Activated CD4-positive, CD25-positive, alpha-beta regulatory T cell (primary cell): Measurements from ENCODE around the gene FBXL16.
"Not testable (repeated sequence)": the region's sequence is repeated elsewhere in the genome, so short reads cannot be mapped to it uniquely, and the experiment has no call there.

Experiments used
- DNase-seq, 4 experiments: peaks; one replicate each; lab custom pipeline; 2025; lab: John Stamatoyannopoulos, UW

The FBXL16 gene

GRCh38 chr16:705431-706188 lies at the start of gene FBXL16:
Gene FBXL16, minus strand, starts transcription at chr16:705801. Its CDS starts 8,396 bp downstream, at chr16:697405.
- DNase-seq, result no peak

GRCh38 chr16:754656-755055 lies 49.1 kb upstream of the FBXL16 start:
- no peak for DNase-seq

GRCh38 chr16:754121-754607 lies 48.6 kb upstream of the FBXL16 start:
- not testable (repeated sequence) for DNase-seq

- no peak for DNase-seq
These were observed 46.4 kb upstream of the FBXL16 start for GRCh38 chr16:752007-752312.

- no peak for DNase-seq
These were observed 45.8 kb upstream of the FBXL16 start for GRCh38 chr16:751152-752006.

- DNase-seq, result no peak
These were observed 44.9 kb upstream of the FBXL16 start for GRCh38 chr16:750485-750884.

- no peak for DNase-seq
These were observed 43.4 kb upstream of the FBXL16 start for GRCh38 chr16:749010-749409.

GRCh38 chr16:747978-748746 lies 42.6 kb upstream of the FBXL16 start:
- DNase-seq, result no peak

GRCh38 chr16:746637-747036 lies 41.0 kb upstream of the FBXL16 start:
- DNase-seq, result no peak

GRCh38 chr16:745739-746138 lies 40.1 kb upstream of the FBXL16 start:
- DNase-seq, result no peak

GRCh38 chr16:743794-744500 lies 38.3 kb upstream of the FBXL16 start:
- no peak for DNase-seq

- DNase-seq, result not testable (repeated sequence)
These were observed 37.3 kb upstream of the FBXL16 start for GRCh38 chr16:742894-743293.

- DNase-seq, result no peak
These were observed 36.5 kb upstream of the FBXL16 start for GRCh38 chr16:741986-742629.

- peak; percentile 83 to 87 (median 85) for DNase-seq
These were observed 35.3 kb upstream of the FBXL16 start, which contains the start of gene CIAO3 for GRCh38 chr16:740764-741505. Gene CIAO3, minus strand, starts transcription at chr16:740997. Its CDS starts 12 bp downstream, at chr16:740985.

- DNase-seq, result no peak
These were observed 34.8 kb upstream of the FBXL16 start for GRCh38 chr16:740459-740763.

GRCh38 chr16:739560-740458 lies 34.2 kb upstream of the FBXL16 start:
- DNase-seq, result no peak

- DNase-seq, result no peak
These were observed 31.4 kb upstream of the FBXL16 start for GRCh38 chr16:736936-737481.

- DNase-seq, result peak in 1 of 4 experiments; percentile 25
These were observed 30.4 kb upstream of the FBXL16 start for GRCh38 chr16:735982-736453.
